NB4 (cell line): ENCODE results near the gene LRCH1.

Source experiments
- MYC ChIP-seq: IDR thresholded peaks from 2 replicates; pipeline ENCODE4 v1.6.1; 2011; ENCODE audit warnings: low read depth, low read length
- POLR2A ChIP-seq: IDR thresholded peaks from 2 replicates; pipeline ENCODE4 v1.6.1; 2011; ENCODE audit warnings: mild to moderate bottlenecking; ENCODE audit not compliant: insufficient read length; ENCODE audit errors: extremely low read depth
- TF ChIP-seq, protein P1 (sequence below): IDR thresholded peaks from one replicate; pipeline ENCODE4 v1.5.1; 2012; ENCODE audit warnings: low read depth, low read length
- TF ChIP-seq, protein P2 (sequence below): IDR thresholded peaks from 2 replicates; pipeline ENCODE4 v1.6.1; 2011; ENCODE audit warnings: low read depth, low read length

DNA sequence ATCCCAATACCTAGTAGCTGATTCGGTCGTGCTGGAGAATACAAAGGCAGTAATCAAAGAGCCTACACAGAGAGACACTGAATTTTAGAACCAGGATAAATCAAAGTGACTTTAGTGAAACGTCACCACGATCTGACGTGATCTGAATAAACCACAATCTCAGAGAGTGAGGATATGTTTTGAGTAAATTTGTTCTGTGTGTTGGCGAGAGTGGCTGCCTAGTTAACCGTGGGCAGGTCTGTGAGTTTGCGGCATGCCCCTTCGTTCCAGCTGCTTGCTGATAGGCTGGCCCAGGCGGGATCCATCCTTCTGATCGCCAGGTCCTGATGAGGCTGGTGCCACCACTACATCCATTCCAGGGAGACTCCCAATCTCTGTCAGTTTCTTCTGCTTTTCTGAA, 40.4 kb downstream of the LRCH1 start:
- TF ChIP-seq, protein P1, sequence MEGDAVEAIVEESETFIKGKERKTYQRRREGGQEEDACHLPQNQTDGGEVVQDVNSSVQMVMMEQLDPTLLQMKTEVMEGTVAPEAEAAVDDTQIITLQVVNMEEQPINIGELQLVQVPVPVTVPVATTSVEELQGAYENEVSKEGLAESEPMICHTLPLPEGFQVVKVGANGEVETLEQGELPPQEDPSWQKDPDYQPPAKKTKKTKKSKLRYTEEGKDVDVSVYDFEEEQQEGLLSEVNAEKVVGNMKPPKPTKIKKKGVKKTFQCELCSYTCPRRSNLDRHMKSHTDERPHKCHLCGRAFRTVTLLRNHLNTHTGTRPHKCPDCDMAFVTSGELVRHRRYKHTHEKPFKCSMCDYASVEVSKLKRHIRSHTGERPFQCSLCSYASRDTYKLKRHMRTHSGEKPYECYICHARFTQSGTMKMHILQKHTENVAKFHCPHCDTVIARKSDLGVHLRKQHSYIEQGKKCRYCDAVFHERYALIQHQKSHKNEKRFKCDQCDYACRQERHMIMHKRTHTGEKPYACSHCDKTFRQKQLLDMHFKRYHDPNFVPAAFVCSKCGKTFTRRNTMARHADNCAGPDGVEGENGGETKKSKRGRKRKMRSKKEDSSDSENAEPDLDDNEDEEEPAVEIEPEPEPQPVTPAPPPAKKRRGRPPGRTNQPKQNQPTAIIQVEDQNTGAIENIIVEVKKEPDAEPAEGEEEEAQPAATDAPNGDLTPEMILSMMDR: no peak
- TF ChIP-seq, protein P2, sequence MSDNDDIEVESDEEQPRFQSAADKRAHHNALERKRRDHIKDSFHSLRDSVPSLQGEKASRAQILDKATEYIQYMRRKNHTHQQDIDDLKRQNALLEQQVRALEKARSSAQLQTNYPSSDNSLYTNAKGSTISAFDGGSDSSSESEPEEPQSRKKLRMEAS: no peak
- TF ChIP-seq POLR2A (no peak), MYC (no peak)
